Peyer's patch (tissue), 4 donors: Measurements from ENCODE around the gene OPCML.

ENCODE experiments used
- POLR2A ChIP-seq, 2 donors: fragments of 450-650 bp; IDR thresholded peaks; one replicate each; pipeline ENCODE4 v1.5.1; 2017; ENCODE audit warnings: antibody characterized with exemption in 2 of 2, mild to moderate bottlenecking in 2 of 2, moderate library complexity in 2 of 2
- TF ChIP-seq, protein P1 (sequence below), 6 experiments: fragments of 450-650 bp in 4 of 6; fragments of 200-600 bp in 2 of 6; sonication (generic) in 1 of 6; IDR thresholded peaks; one replicate each; pipeline ENCODE4 v1.5.1; 2017 to 2019; ENCODE audit warnings: antibody characterized with exemption in 6 of 6, mild to moderate bottlenecking in 3 of 6, moderate library complexity in 1 of 6

DNA sequence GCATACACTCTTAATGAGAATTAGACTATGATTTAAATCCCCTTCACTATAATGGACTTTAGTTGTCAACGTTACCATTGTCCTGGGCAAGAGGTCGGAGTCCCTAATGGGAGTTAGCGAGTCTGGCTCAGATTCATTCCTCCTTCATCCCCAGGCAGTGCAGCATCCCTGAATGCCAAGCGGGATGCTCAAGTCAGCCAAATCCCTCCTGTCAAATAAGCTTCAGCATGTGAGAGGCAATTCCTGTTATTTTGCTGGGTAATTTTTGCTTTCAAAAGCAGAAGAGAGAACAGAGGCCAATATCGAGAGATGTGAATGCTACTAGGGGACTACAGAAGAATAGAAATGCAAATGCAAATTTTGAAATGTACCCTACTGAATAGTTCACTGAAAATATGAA lies 186.2 kb downstream of the OPCML start:
- TF ChIP-seq POLR2A (IDR thresholded peaks at IDR 0.05) = no peak
- TF ChIP-seq, protein P1, sequence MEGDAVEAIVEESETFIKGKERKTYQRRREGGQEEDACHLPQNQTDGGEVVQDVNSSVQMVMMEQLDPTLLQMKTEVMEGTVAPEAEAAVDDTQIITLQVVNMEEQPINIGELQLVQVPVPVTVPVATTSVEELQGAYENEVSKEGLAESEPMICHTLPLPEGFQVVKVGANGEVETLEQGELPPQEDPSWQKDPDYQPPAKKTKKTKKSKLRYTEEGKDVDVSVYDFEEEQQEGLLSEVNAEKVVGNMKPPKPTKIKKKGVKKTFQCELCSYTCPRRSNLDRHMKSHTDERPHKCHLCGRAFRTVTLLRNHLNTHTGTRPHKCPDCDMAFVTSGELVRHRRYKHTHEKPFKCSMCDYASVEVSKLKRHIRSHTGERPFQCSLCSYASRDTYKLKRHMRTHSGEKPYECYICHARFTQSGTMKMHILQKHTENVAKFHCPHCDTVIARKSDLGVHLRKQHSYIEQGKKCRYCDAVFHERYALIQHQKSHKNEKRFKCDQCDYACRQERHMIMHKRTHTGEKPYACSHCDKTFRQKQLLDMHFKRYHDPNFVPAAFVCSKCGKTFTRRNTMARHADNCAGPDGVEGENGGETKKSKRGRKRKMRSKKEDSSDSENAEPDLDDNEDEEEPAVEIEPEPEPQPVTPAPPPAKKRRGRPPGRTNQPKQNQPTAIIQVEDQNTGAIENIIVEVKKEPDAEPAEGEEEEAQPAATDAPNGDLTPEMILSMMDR (IDR thresholded peaks at IDR 0.05) = no peak
